Activated CD4-positive, alpha-beta memory T cell treated with anti-CD3 and anti-CD28 coated beads, Interleukin-2, amount 10 ng/mL, durations not matched to agents 7 days and 5 days (primary cell): Measurements from ENCODE around the gene PSMG3. TPM values are rescaled to one million over a fixed set of nuclear protein-coding genes. Genes with fewer than 3 reads are reported as not detected.

Experiments
- CTCF ChIA-PET: fragments of 350-600 bp; sonication (Branson Sonifier 250); formaldehyde crosslinking; loops from one replicate; lab custom pipeline; 2021; ENCODE audit warnings: antibody characterized with exemption, inconsistent platforms; lab: Charles Lee
- POLR2A ChIA-PET: fragments of 350-600 bp; sonication (Branson Sonifier 250); formaldehyde crosslinking; loops from one replicate; lab custom pipeline; 2021; ENCODE audit warnings: antibody characterized with exemption; lab: Charles Lee
- DNase-seq: peaks from one replicate; pipeline ENCODE4 v3.0.0-alpha.2; 2020
- H3K27ac Mint-ChIP-seq: one replicate; pipeline ENCODE4 v1.8.0; 2021; ENCODE audit warnings: mild to moderate bottlenecking, mixed read lengths
- H3K27me3 Mint-ChIP-seq: one replicate; pipeline ENCODE4 v1.8.0; 2021; ENCODE audit warnings: mixed read lengths
- H3K36me3 Mint-ChIP-seq: one replicate; pipeline ENCODE4 v1.8.0; 2021; ENCODE audit warnings: low read depth, mixed read lengths
- H3K4me1 Mint-ChIP-seq: one replicate; pipeline ENCODE4 v1.8.0; 2021; ENCODE audit warnings: mixed read lengths
- H3K4me3 Mint-ChIP-seq: one replicate; pipeline ENCODE4 v1.8.0; 2021; ENCODE audit warnings: mild to moderate bottlenecking, mixed read lengths
- H3K9me3 Mint-ChIP-seq: one replicate; pipeline ENCODE4 v1.8.0; 2021; ENCODE audit warnings: mixed read lengths
- total RNA-seq, 2 experiments: library from RNA; stranded (reverse); gene quantifications; one replicate each; pipeline ENCODE4 v1.2.3, GENCODE V29; 2021

Gene PSMG3
- total RNA-seq, 2 experiments from 2014 or later = 32.7 to 34.9 TPM

- CTCF ChIA-PET = interaction anchor here (1.1 kb wide), 2 partner anchors 51 to 53 kb away, joined by 4 read pairs; no protein-coding TSS in a partner anchor
- POLR2A ChIA-PET = interaction anchor here (1.2 to 1.3 kb wide), 2 partner anchors 9 to 22 kb away, joined by 3 to 5 read pairs; no protein-coding TSS in a partner anchor
Observed at GRCh38 chr7:1555813-1556543, 13.9 kb downstream of the PSMG3 start, which contains the start of gene TMEM184A. Gene TMEM184A (minus strand): TSS chr7:1556205. CDS start chr7:1555484, 721 bp downstream.

GRCh38 chr7:1555046-1555812 lies 14.6 kb downstream of the PSMG3 start:
- H3K36me3 Mint-ChIP-seq = no peaks in the 10 kb centered on the region
- H3K9me3 Mint-ChIP-seq = no peaks in the 10 kb centered on the region
- H3K27me3 Mint-ChIP-seq = no peaks in the 10 kb centered on the region
- no peak overlapping the region for H3K4me3 Mint-ChIP-seq
- ChIA-PET CTCF (interaction anchor here (1.1 kb wide), 1 partner anchor 50 kb away, joined by 4 read pairs; no protein-coding TSS in a partner anchor), POLR2A (interaction anchor here (1.3 kb wide), 1 partner anchor 8 kb away, joined by 5 read pairs; no protein-coding TSS in a partner anchor)
- no peak overlapping the region for H3K27ac Mint-ChIP-seq
- no peaks in the 10 kb centered on the region for H3K4me1 Mint-ChIP-seq
- no peak for DNase-seq

More at GRCh38 chr7:1555813-1556543, 13.9 kb downstream of the PSMG3 start, which contains the start of gene TMEM184A:
- H3K4me3 Mint-ChIP-seq = no peak within 1 kb of the TSS
- DNase-seq = peak; percentile 46
- H3K9me3 Mint-ChIP-seq = no peaks in the 10 kb centered on the region
- no peaks in the 10 kb centered on the region for H3K36me3 Mint-ChIP-seq
- H3K27ac Mint-ChIP-seq = no peak within 1 kb of the TSS
- H3K27me3 Mint-ChIP-seq = no peaks in the 10 kb centered on the region
- H3K4me1 Mint-ChIP-seq = no peaks in the 10 kb centered on the region

- Mint-ChIP-seq H3K27ac (no peak overlapping the region), H3K36me3 (no peaks in the 10 kb centered on the region), H3K4me3 (no peak overlapping the region), H3K27me3 (no peaks in the 10 kb centered on the region), H3K9me3 (no peaks in the 10 kb centered on the region), H3K4me1 (no peaks in the 10 kb centered on the region)
- ChIA-PET POLR2A (no interaction called here), CTCF (no interaction called here)
- no peak for DNase-seq
Observed at GRCh38 chr7:1554333-1555045, 15.3 kb downstream of the PSMG3 start.

GRCh38 chr7:1553512-1554210 lies 16.2 kb downstream of the PSMG3 start:
- ChIA-PET POLR2A (no interaction called here), CTCF (no interaction called here)
- no peaks in the 10 kb centered on the region for H3K36me3 Mint-ChIP-seq
- no peak for DNase-seq
- H3K9me3 Mint-ChIP-seq = no peaks in the 10 kb centered on the region
- H3K27me3 Mint-ChIP-seq = no peaks in the 10 kb centered on the region
- no peak overlapping the region for H3K4me3 Mint-ChIP-seq
- no peaks in the 10 kb centered on the region for H3K4me1 Mint-ChIP-seq
- H3K27ac Mint-ChIP-seq = no peak overlapping the region

GRCh38 chr7:1552200-1552599 lies 17.6 kb downstream of the PSMG3 start:
- no peak for DNase-seq
- H3K4me1 Mint-ChIP-seq = no peaks in the 10 kb centered on the region
- CTCF ChIA-PET = no interaction called here

GRCh38 chr7:1550846-1551155 lies 19.0 kb downstream of the PSMG3 start:
- POLR2A ChIA-PET = no interaction called here
- Mint-ChIP-seq H3K36me3 (no peaks in the 10 kb centered on the region), H3K4me3 (no peak overlapping the region), H3K4me1 (no peaks in the 10 kb centered on the region), H3K27me3 (no peaks in the 10 kb centered on the region), H3K27ac (no peak overlapping the region), H3K9me3 (no peaks in the 10 kb centered on the region)
- CTCF ChIA-PET = no interaction called here
- DNase-seq = no peak

More at GRCh38 chr7:1552200-1552599, 17.6 kb downstream of the PSMG3 start:
- Mint-ChIP-seq H3K27me3 (no peaks in the 10 kb centered on the region), H3K4me3 (no peak overlapping the region), H3K36me3 (no peaks in the 10 kb centered on the region), H3K9me3 (no peaks in the 10 kb centered on the region), H3K27ac (no peak overlapping the region)
- POLR2A ChIA-PET = no interaction called here

GRCh38 chr7:1550005-1550845 lies 19.6 kb downstream of the PSMG3 start:
- Mint-ChIP-seq H3K27ac (no peak overlapping the region), H3K9me3 (no peaks in the 10 kb centered on the region), H3K36me3 (no peaks in the 10 kb centered on the region), H3K4me3 (no peak overlapping the region), H3K4me1 (no peaks in the 10 kb centered on the region), H3K27me3 (no peaks in the 10 kb centered on the region)
- ChIA-PET POLR2A (no interaction called here), CTCF (no interaction called here)
- no peak for DNase-seq

- Mint-ChIP-seq H3K4me3 (no peak overlapping the region), H3K4me1 (no peaks in the 10 kb centered on the region), H3K27me3 (no peaks in the 10 kb centered on the region), H3K36me3 (no peaks in the 10 kb centered on the region), H3K9me3 (no peaks in the 10 kb centered on the region), H3K27ac (no peak overlapping the region)
- DNase-seq = no peak
- ChIA-PET POLR2A (no interaction called here), CTCF (no interaction called here)
Observed at GRCh38 chr7:1549357-1550004, 20.4 kb downstream of the PSMG3 start.

- POLR2A ChIA-PET = no interaction called here
- peak overlapping the region; percentile 24 for H3K27ac Mint-ChIP-seq
- no peaks in the 10 kb centered on the region for H3K4me1 Mint-ChIP-seq
- no peaks in the 10 kb centered on the region for H3K9me3 Mint-ChIP-seq
- H3K4me3 Mint-ChIP-seq = no peak overlapping the region
- no peak for DNase-seq
- no peaks in the 10 kb centered on the region for H3K27me3 Mint-ChIP-seq
- CTCF ChIA-PET = no interaction called here
- H3K36me3 Mint-ChIP-seq = no peaks in the 10 kb centered on the region
Observed at GRCh38 chr7:1548944-1549343, 20.9 kb downstream of the PSMG3 start.

- no peak for DNase-seq
Observed at GRCh38 chr7:1548438-1548831, 21.4 kb downstream of the PSMG3 start.

GRCh38 chr7:1547777-1548437 lies 21.9 kb downstream of the PSMG3 start:
- no peak for DNase-seq
- H3K4me3 Mint-ChIP-seq = no peak overlapping the region
- no peaks in the 10 kb centered on the region for H3K4me1 Mint-ChIP-seq
- no peaks in the 10 kb centered on the region for H3K27me3 Mint-ChIP-seq
- H3K36me3 Mint-ChIP-seq = no peaks in the 10 kb centered on the region
- ChIA-PET POLR2A (no interaction called here), CTCF (no interaction called here)
- no peaks in the 10 kb centered on the region for H3K9me3 Mint-ChIP-seq
- H3K27ac Mint-ChIP-seq = no peak overlapping the region

More at GRCh38 chr7:1548438-1548831, 21.4 kb downstream of the PSMG3 start:
- Mint-ChIP-seq H3K4me1 (no peaks in the 10 kb centered on the region), H3K4me3 (no peak overlapping the region), H3K27me3 (no peaks in the 10 kb centered on the region), H3K9me3 (no peaks in the 10 kb centered on the region), H3K27ac (no peak overlapping the region), H3K36me3 (no peaks in the 10 kb centered on the region)
- POLR2A ChIA-PET = no interaction called here
- CTCF ChIA-PET = no interaction called here
